GM21786 (cell line): ENCODE measurements around the gene MBD2.
"Not testable (repeated sequence)": the region's sequence is repeated elsewhere in the genome, so short reads cannot be mapped to it uniquely, and the experiment has no call there.

Source experiments
- ATAC-seq: cut with Tn5 transposase; IDR thresholded peaks from one replicate; pipeline ENCODE4 v1.9.1; 2021; ENCODE audit not compliant: unreplicated experiment

MBD2 gene

GRCh38 chr18:54224379-54225014 lies at the start of gene MBD2:
TSS of gene MBD2 (minus strand) at chr18:54224669. CDS start at chr18:54224559, 110 bp downstream.
- ATAC-seq: peak; percentile 81

- peak; percentile 33 for ATAC-seq
Measured at GRCh38 chr18:54269893-54270844, 45.7 kb upstream of the MBD2 start.

- ATAC-seq: no peak
Measured at GRCh38 chr18:54268751-54269150, 44.3 kb upstream of the MBD2 start.

DNA sequence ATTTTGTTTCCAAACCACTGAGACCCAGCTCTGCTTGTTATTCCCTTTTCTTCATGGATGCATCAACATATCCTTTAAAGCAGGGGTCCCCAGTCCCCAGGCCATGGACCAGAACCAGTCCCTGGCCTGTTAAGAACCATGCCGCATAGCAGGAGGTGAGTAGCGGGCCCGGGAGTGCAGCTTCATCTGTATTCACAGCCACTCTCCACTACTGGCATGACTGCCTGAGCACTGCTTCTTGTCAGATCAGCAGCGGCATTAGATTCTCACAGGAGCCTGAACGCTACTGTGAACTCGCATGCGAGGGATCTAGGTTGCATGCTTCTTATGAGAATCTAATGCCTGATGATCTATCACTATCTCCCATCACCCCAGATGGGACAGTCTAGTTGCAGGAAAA lies 43.2 kb upstream of the MBD2 start:
- ATAC-seq: no peak

- ATAC-seq: peak; percentile 72
Measured at GRCh38 chr18:54263904-54264336, 39.5 kb upstream of the MBD2 start.

- ATAC-seq: peak; percentile 80
Measured at GRCh38 chr18:54261894-54262293, 37.4 kb upstream of the MBD2 start.

DNA sequence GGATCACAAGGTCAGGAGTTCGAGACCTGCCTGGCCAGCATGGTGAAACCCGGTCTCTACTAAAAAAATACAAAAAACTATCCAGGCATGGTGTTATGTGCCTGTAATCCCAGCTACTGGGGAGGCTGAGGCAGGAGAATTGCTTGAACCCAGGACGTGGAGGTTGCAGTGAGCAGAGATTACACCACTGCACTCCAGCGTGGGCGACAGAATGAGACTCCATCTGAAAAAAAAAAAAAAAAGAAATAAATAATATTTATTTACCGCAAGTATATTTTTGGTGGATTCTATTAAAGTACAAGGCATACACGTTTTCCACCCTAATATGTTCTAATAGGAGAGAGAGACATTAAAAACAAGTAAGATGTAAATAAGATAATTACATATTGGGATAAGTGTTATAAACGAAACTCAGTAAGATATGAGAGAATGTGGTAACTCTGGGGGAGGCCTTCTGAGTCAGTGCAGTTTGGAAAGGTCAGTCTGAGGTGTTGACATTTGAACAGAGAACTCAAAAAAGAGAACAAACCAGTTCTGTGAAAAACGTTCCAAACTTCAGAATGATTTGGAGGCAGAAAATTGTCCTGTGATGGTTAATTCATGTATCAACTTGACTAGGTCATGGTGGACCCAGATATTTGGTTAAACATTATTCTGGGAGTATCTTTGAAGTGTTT lies 36.1 kb upstream of the MBD2 start:
- peak; percentile 32 for ATAC-seq

DNA sequence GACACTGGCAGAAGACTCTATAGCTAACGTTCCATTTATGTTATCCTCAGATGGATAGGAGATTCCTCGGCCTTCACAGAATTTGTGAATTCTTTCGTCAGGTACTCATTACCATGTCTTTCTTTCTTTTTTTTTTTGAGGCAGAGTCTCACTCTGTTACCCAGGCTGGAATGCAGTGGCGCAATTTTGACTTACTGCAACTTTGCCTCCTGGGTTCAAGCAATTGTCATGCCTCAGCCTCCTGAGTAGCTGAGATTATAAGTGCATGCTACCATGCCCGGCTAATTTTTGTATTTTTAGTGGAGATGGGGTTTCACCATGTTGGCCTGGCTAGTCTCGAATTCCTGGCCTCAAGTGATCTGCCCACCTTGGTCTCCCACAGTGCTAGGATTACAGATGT lies 33.3 kb upstream of the MBD2 start:
- not testable (repeated sequence) for ATAC-seq

GRCh38 chr18:54257015-54257414 lies 32.5 kb upstream of the MBD2 start:
- no peak for ATAC-seq

DNA sequence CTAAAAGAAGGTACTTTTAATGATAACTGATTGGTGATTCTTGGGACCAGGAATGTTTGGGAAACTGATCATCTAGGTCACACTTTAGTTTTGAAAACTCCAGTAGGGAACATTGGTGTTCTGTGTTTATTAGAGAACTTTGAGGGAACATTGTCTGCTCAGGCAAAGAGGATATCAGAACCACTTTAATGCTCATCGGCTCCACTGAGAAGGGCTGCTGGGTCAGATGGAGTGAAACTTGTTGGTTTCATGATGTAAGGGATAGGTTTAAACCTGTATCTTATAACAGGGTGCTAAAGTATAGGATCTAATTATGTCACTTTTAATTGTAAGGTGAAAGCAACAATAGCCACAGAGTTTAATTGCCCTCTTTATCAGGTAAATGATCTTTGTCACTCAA lies 30.7 kb upstream of the MBD2 start:
- no peak for ATAC-seq

- no peak for ATAC-seq
Measured at GRCh38 chr18:54254265-54254758, 29.8 kb upstream of the MBD2 start.

DNA sequence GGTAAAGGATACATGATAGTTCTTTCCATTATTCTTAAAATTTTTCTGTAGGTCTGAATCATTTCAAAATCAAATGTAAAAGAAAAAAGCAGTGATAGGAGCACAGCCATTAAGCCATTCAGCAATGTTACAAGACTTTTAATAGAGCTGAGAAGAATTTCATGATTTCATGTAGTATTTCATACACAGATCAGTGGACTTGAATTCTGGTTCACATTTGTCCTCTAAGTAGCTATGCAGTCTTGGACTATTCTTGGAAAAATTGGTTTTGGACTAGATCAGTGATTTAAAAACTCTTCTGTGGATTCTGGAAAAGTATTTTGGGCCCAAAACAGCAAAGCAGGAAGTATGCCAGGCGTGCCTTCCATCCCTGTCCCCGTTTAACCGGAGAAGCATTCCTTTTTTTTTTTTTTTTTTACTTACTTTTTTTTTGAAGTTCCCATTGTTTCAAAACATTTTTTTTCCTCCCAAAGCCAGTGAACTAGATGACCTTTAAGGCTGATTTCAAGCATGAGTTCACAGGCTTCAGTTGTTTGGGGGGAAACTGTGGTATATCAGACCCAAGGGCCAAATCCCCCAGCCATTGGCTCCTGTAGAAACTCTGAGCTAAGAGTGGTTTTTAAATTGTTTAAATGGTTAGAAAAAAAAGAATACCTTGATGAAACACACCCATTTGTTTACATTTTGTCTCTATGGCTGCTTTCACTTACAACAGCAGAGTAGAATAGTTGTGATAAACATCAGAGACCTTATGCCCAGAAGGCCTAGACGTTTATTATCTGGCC lies 27.3 kb upstream of the MBD2 start:
- no peak for ATAC-seq

DNA sequence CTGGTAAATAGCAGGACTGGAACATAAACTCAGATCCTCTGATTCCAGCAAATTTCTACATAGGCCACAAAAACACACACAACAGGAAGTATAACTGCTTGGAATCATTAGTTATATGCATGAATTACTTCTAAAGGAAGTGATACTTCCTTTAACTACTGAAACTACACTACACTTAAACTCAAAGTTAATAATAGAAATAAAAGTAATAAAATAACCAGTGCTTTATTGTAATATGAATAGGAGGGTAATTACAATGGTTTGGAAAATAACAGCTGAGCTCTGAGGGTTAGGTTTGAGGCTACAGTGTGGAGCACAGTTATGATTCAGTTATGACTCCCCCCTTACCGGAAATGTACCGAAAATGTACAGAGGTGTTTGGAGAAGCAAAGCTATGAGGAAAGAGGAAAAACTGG lies 26.4 kb upstream of the MBD2 start:
- peak; percentile 75 for ATAC-seq

DNA sequence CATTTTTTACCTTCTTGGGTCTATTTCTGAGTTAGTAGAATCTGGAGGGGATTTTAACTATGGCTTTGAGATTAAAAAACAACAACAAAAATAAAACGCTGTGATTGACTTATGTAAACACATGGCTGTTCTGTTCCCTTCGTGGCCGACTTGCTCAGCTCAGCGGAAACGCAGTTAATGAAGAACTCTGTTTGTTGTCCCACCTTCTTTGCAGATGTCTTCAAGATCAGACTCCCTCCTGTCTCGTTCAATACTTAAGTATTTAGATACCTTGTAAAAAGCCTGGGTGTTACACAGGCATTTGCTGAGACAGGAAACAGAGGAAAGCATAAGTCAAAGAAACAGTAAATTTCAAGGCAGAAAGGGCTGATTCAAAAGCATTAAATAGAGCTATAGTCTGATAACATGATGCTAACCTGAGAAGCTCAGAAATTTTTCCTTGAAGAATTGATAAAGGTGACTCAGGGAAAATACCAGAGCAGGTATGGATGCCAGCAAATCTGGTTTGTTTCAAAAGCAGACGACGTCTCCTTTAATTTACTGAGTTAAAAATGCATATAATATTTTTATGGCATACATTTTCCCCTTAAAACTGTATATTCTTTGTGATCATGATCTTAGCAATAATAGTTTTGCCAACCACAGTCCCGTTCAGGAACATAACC lies 23.2 kb upstream of the MBD2 start:
- no peak for ATAC-seq

GRCh38 chr18:54242327-54242726 lies 17.9 kb upstream of the MBD2 start:
- no peak for ATAC-seq

GRCh38 chr18:54241483-54241882 lies 17.0 kb upstream of the MBD2 start:
- no peak for ATAC-seq

DNA sequence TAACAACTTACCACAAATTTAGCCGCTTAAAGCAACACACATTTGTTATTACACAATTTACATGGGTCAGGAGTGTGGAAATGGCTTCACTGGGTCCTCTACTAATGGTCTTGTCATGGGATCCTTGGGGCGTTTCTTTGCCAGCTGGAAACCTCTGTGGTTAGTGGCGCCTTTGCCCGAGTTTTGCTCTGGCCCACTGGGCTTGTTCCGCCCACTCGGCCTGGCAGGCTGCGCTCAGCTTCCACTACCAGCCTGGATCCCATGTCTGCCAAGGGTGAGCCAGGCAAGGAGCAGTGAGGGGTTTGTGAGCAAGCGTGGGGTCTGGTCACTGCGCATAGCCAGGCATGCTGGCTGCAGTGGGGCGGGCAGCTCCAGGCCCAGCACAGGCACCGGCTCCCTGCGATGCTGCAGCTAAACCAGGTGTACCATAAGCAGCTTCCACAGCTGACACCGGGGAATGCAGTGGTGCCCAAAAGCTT lies 16.2 kb upstream of the MBD2 start:
- no peak for ATAC-seq

- ATAC-seq: no peak
Measured at GRCh38 chr18:54239601-54240000, 15.1 kb upstream of the MBD2 start.

- ATAC-seq: no peak
Measured at GRCh38 chr18:54239091-54239490, 14.6 kb upstream of the MBD2 start.
